Femur (tissue), 1 donor: ENCODE data around the gene LRP5.
"Not testable (repeated sequence)": the region's sequence is repeated elsewhere in the genome, so short reads cannot be mapped to it uniquely, and the experiment has no call there.

Source experiments
- DNase-seq: peaks from one replicate; pipeline ENCODE4 v3.0.0-alpha.2; 2017

LRP5 gene

GRCh38 chr11:68424981-68425865 is 112.8 kb downstream of the LRP5 start:
- no peak for DNase-seq

GRCh38 chr11:68425866-68426380 is 113.5 kb downstream of the LRP5 start:
- no peak for DNase-seq

- DNase-seq: no peak
Observed at GRCh38 chr11:68429661-68430060, 117.3 kb downstream of the LRP5 start.

- DNase-seq: no peak
Observed at GRCh38 chr11:68430384-68430783, 118.0 kb downstream of the LRP5 start.

GRCh38 chr11:68430801-68431200 is 118.4 kb downstream of the LRP5 start:
- no peak for DNase-seq

GRCh38 chr11:68431984-68432645 is 119.7 kb downstream of the LRP5 start:
- no peak for DNase-seq

- DNase-seq: no peak
Observed at GRCh38 chr11:68432874-68433273, 120.5 kb downstream of the LRP5 start.

GRCh38 chr11:68433541-68433940 is 121.2 kb downstream of the LRP5 start:
- no peak for DNase-seq

GRCh38 chr11:68434159-68434558 is 121.8 kb downstream of the LRP5 start:
- DNase-seq: not testable (repeated sequence)

GRCh38 chr11:68436162-68436888 is 123.9 kb downstream of the LRP5 start:
- DNase-seq: no peak

- no peak for DNase-seq
Observed at GRCh38 chr11:68436985-68437926, 124.9 kb downstream of the LRP5 start.

- DNase-seq: no peak
Observed at GRCh38 chr11:68437927-68438657, 125.7 kb downstream of the LRP5 start.

- no peak for DNase-seq
Observed at GRCh38 chr11:68438658-68439259, 126.4 kb downstream of the LRP5 start.

GRCh38 chr11:68439355-68440065 is 127.1 kb downstream of the LRP5 start:
- no peak for DNase-seq

- no peak for DNase-seq
Observed at GRCh38 chr11:68440224-68440623, 127.8 kb downstream of the LRP5 start.

- DNase-seq: no peak
Observed at GRCh38 chr11:68441466-68442230, 129.3 kb downstream of the LRP5 start.

- no peak for DNase-seq
Observed at GRCh38 chr11:68442433-68442832, 130.0 kb downstream of the LRP5 start.

GRCh38 chr11:68444566-68444965 is 132.2 kb downstream of the LRP5 start:
- DNase-seq: no peak

- DNase-seq: no peak
Observed at GRCh38 chr11:68445531-68446035, 133.2 kb downstream of the LRP5 start.
